Right lobe of liver (tissue), 4 donors: ENCODE results near the gene DHH.

Experiments used
- CTCF ChIP-seq, 4 donors: fragments of 200-600 bp in 3 of 4; fragments of 450-650 bp in 1 of 4; IDR thresholded peaks; one replicate each; pipeline versions ENCODE4 v1.5.1 to v1.8.0; 2016 to 2022; ENCODE audit warnings: antibody characterized with exemption in 4 of 4, mild to moderate bottlenecking in 2 of 4
- POLR2A ChIP-seq: fragments of 450-650 bp; IDR thresholded peaks from one replicate; pipeline ENCODE4 v1.6.1; 2017; ENCODE audit warnings: antibody characterized with exemption, mild to moderate bottlenecking
- donor health status: DM: no; HTN: no; CAD: no.
- donor health status: DM: no; HTN: no; CAD: no.
- donor health status: DM: no; HTN: yes; CAD: no.

- TF ChIP-seq CTCF (IDR thresholded peaks at IDR 0.05) (no peak), POLR2A (no peak)
Measured at GRCh38 chr12:49037111-49037946, 57.3 kb downstream of the DHH start.
